Myocyte (in vitro differentiated cells): ENCODE data around the gene INPP5F. TPM values are rescaled to one million over a fixed set of nuclear protein-coding genes. Genes with fewer than 3 reads are reported as not detected.
"Not testable (repeated sequence)": the region's sequence is repeated elsewhere in the genome, so short reads cannot be mapped to it uniquely, and the experiment has no call there.

ENCODE experiments used
- DNase-seq: peaks from one replicate; pipeline ENCODE4 v3.0.0-alpha.2; 2012; ENCODE audit warnings: low read depth
- total RNA-seq: library from RNA; depleted of rRNA; stranded (reverse); fragments of >200 nt; gene quantifications from 2 replicates; pipeline ENCODE4 v1.2.3, GENCODE V29; 2014

The INPP5F gene
- total RNA-seq, 1 donor from 2014 or later: 34.9 TPM

GRCh38 chr10:119706521-119707278 is 19.1 kb upstream of the INPP5F start:
- no peak for DNase-seq

- DNase-seq: not testable (repeated sequence)
Observed at GRCh38 chr10:119707331-119707730, 18.5 kb upstream of the INPP5F start.

- not testable (repeated sequence) for DNase-seq
Observed at GRCh38 chr10:119710935-119711334, 14.9 kb upstream of the INPP5F start.

- DNase-seq: peak; percentile 72
Observed at GRCh38 chr10:119713744-119714483, 11.9 kb upstream of the INPP5F start.

- no peak for DNase-seq
Observed at GRCh38 chr10:119714484-119714816, 11.4 kb upstream of the INPP5F start.

- no peak for DNase-seq
Observed at GRCh38 chr10:119715628-119716505, 10.0 kb upstream of the INPP5F start.

- DNase-seq: no peak
Observed at GRCh38 chr10:119723161-119723560, 2.7 kb upstream of the INPP5F start.

- DNase-seq: no peak
Observed at GRCh38 chr10:119723624-119724023, 2.2 kb upstream of the INPP5F start.

- peak; percentile 57 for DNase-seq
Observed at GRCh38 chr10:119724593-119725516, 995 bp upstream of the INPP5F start.

GRCh38 chr10:119725517-119725827 is 378 bp upstream of the INPP5F start:
- no peak for DNase-seq

- no peak for DNase-seq
Observed at GRCh38 chr10:119726676-119727261, 919 bp downstream of the INPP5F start.

GRCh38 chr10:119728172-119728800 is 2.4 kb downstream of the INPP5F start:
- no peak for DNase-seq

- DNase-seq: peak; percentile 39
Observed at GRCh38 chr10:119734396-119735332, 8.8 kb downstream of the INPP5F start.

- no peak for DNase-seq
Observed at GRCh38 chr10:119735451-119735850, 9.6 kb downstream of the INPP5F start.

GRCh38 chr10:119736220-119736619 is 10.4 kb downstream of the INPP5F start:
- no peak for DNase-seq

- no peak for DNase-seq
Observed at GRCh38 chr10:119737039-119737663, 11.3 kb downstream of the INPP5F start.

GRCh38 chr10:119737823-119738222 is 12.0 kb downstream of the INPP5F start:
- peak; percentile 87 for DNase-seq

- no peak for DNase-seq
Observed at GRCh38 chr10:119738962-119739361, 13.1 kb downstream of the INPP5F start.
